Right lobe of liver (tissue), 6 donors: ENCODE results near the gene PROB1. TPM values are rescaled to one million over a fixed set of nuclear protein-coding genes. Genes with fewer than 3 reads are reported as not detected.

ENCODE experiments used
- ATAC-seq, 4 donors: fragments of 200-7000 bp; cut with Tn5 transposase; one replicate each; pipeline ENCODE4 v1.9.1; 2020; ENCODE audit warnings: mild to moderate bottlenecking in 4 of 4, moderate library complexity in 4 of 4
- DNase-seq, 3 donors: peaks; one replicate each; pipeline ENCODE4 v3.0.0-alpha.2; 2020
- H3K27ac ChIP-seq, 3 donors: fragments of 200-600 bp; one replicate each; pipeline ENCODE4 v1.8.0; 2022
- H3K27me3 ChIP-seq, 2 donors: fragments of 200-600 bp; one replicate each; pipeline ENCODE4 v1.8.0; 2022
- H3K36me3 ChIP-seq, 4 donors: fragments of 200-600 bp; sonication (generic) in 1 of 4; one replicate each; pipeline versions ENCODE4 v1.5.1 to v1.8.0; 2017 to 2022; ENCODE audit warnings: control low read depth in 1 of 4
- H3K4me1 ChIP-seq, 4 donors: fragments of 200-600 bp; sonication (generic) in 1 of 4; one replicate each; pipeline versions ENCODE4 v1.5.1 to v1.8.0; 2017 to 2022; ENCODE audit warnings: control low read depth in 1 of 4
- H3K4me3 ChIP-seq, 3 donors: fragments of 200-600 bp; one replicate each; pipeline ENCODE4 v1.8.0; 2022
- H3K9me3 ChIP-seq, 4 donors: fragments of 200-600 bp; sonication (generic) in 1 of 4; one replicate each; pipeline versions ENCODE4 v1.5.1 to v1.8.0; 2017 to 2022; ENCODE audit warnings: control low read depth in 1 of 4
- POLR2A ChIP-seq: fragments of 450-650 bp; IDR thresholded peaks from one replicate; pipeline ENCODE4 v1.6.1; 2017; ENCODE audit warnings: antibody characterized with exemption, mild to moderate bottlenecking
- WGBS: methylation state at CpG from one replicate; pipeline ENCODE4 v1.1.6; 2018; ENCODE audit warnings: low coverage, low lambda C conversion rate; ENCODE audit not compliant: insufficient coverage; ENCODE audit errors: missing lambda C conversion rate; 5-methylcytosine and 5-hydroxymethylcytosine counted together
- intact Hi-C, 2 donors: fragments of 100-400 bp; cut with DNase I; formaldehyde crosslinking; loops; one replicate each; pipeline versions ENCODE4 v1.11.2 to v1.14.1; 2022
- total RNA-seq, 6 experiments: library from RNA; depleted of rRNA in 2 of 6; stranded (reverse); fragments of >200 nt in 2 of 6; fragmentation: NEBNext Ultra II Directional in 3 of 6; extraction: Animal tissue kit (Norgen Biotek cat#: 25700) in 3 of 6; gene quantifications; one replicate each; pipeline versions ENCODE4 v1.1.0 to v1.2.4, GENCODE V29; 2016 to 2023
- TF ChIP-seq, protein P1 (sequence below), 4 donors: fragments of 200-600 bp in 3 of 4; fragments of 450-650 bp in 1 of 4; IDR thresholded peaks; one replicate each; pipeline versions ENCODE4 v1.5.1 to v1.8.0; 2016 to 2022; ENCODE audit warnings: antibody characterized with exemption in 4 of 4, mild to moderate bottlenecking in 2 of 4
- donor health status: DM: no; HTN: yes; CAD: no.
- donor health status: DM: no; HTN: no; CAD: no.
- donor health status: DM: no; HTN: no; CAD: no.
- donor health status: DM: no; HTN: yes; CAD: no.
- donor health status: DM: no; HTN: yes; CAD: no.

Gene PROB1
- total RNA-seq, 6 experiments from 2014 or later = 0.25 to 0.51 (median 0.41) TPM

DNA sequence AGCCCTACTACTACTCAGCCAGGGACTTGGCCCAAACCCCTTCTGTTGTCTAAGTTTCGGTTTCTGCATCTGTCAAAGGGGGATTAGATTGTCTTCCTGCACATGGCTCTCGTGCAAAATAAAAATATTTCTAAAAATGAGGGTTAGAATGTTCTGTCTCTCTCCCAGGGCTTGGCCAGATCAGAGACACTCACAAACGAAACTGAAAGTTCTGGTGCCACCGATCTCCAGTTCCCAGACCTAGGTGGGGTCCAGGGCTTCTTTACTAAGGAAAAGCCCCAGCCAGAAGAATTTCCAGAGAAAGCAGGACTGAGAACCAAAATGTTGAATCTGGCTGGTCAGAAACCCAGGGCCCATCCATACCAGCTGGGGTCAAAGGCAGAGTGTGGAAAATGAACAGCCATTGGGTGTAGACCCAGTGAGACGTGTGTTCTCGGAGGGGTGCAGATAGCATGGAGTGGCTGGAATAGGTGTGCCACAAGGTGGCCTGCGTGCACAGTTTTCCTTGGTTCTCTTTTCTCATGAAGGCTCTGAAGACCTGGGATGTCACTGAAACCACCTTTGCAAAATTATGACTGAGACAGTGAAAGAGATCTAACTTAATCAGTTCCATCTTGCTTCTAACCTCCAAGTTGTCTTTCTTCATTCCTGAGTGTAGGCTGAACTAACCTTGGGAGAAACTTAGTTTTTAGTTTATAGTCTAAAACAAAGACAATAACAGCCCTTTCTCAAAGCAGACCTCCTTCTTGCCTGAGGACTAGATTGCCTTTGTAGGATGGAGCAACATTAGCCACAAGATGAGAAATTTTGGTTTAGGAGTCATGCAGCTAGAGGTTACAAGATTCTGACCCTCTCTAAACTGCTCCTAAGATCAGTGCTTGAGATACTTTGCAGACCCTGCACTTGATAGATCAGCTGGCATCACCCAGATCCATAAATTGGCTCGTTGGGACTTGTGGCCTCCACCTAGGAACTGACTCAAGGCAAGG is 9.5 kb downstream of the PROB1 start:
- H3K27ac ChIP-seq = peak overlapping the region; percentile 32 to 70 (median 64)
- TF ChIP-seq, protein P1, sequence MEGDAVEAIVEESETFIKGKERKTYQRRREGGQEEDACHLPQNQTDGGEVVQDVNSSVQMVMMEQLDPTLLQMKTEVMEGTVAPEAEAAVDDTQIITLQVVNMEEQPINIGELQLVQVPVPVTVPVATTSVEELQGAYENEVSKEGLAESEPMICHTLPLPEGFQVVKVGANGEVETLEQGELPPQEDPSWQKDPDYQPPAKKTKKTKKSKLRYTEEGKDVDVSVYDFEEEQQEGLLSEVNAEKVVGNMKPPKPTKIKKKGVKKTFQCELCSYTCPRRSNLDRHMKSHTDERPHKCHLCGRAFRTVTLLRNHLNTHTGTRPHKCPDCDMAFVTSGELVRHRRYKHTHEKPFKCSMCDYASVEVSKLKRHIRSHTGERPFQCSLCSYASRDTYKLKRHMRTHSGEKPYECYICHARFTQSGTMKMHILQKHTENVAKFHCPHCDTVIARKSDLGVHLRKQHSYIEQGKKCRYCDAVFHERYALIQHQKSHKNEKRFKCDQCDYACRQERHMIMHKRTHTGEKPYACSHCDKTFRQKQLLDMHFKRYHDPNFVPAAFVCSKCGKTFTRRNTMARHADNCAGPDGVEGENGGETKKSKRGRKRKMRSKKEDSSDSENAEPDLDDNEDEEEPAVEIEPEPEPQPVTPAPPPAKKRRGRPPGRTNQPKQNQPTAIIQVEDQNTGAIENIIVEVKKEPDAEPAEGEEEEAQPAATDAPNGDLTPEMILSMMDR (IDR thresholded peaks at IDR 0.05) = peak in 3 of 4 donors; percentile 31 to 32 (median 32)
- TF ChIP-seq POLR2A = no peak
- H3K27me3 ChIP-seq = no peaks in the 10 kb centered on the region
- no peaks in the 10 kb centered on the region for H3K36me3 ChIP-seq
- H3K4me1 ChIP-seq = peaks cover 0 to 51% (median 11%) of the 10 kb centered on the region in 4 donors
- DNase-seq = peak in 1 of 3 donors; percentile 54
- WGBS = 2% methylated on average over 7 of the region's 8 CpGs
- no peaks in the 10 kb centered on the region for H3K9me3 ChIP-seq
- ATAC-seq = peak; percentile 30 to 60 (median 54)
- intact Hi-C loops = loop anchor here in 1 of 2 donors (10.0 kb wide), 1 partner anchor 91 kb away; the partner anchor contains the start of gene MATR3
- H3K4me3 ChIP-seq = peak overlapping the region; percentile 38 to 48 (median 40)

DNA sequence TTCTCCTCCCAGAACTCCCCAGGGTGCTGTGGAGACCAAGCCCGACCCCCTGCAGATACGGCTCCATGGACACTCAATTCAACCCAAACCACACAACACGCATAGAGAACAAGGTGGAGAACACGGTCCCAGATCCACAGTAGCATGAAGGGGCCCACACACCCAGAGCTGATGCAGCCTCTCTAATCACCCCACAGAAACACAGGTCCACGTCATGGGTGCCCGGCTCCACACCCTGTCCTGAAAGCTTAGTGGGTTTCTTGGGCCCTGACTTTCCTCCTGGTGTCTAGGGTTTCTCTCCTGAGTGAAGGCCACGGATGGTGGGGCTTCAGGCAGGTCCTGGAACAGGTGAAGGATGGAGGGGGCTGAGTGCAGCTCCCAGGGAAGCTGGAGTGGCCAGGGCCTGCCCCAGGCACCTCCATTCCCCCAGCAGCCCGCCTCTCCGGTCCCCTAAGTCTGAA is 10.3 kb downstream of the PROB1 start:
- Histone ChIP-seq H3K27ac (peak overlapping the region; percentile 32 to 70 (median 64)), H3K36me3 (no peaks in the 10 kb centered on the region), H3K4me1 (peaks cover 0 to 51% (median 11%) of the 10 kb centered on the region in 4 donors), H3K27me3 (no peaks in the 10 kb centered on the region), H3K4me3 (peak overlapping the region; percentile 38 to 48 (median 40)), H3K9me3 (no peaks in the 10 kb centered on the region)
- TF ChIP-seq, protein P1 (IDR thresholded peaks at IDR 0.05) = no peak
- no peak for TF ChIP-seq POLR2A
- intact Hi-C loops = loop anchor here in 1 of 2 donors (10.0 kb wide), 1 partner anchor 90 kb away; the partner anchor contains the start of gene MATR3
- ATAC-seq (no peak), DNase-seq (peak in 1 of 3 donors; percentile 43)
- WGBS = 92% methylated on average over 2 of the region's 9 CpGs

DNA sequence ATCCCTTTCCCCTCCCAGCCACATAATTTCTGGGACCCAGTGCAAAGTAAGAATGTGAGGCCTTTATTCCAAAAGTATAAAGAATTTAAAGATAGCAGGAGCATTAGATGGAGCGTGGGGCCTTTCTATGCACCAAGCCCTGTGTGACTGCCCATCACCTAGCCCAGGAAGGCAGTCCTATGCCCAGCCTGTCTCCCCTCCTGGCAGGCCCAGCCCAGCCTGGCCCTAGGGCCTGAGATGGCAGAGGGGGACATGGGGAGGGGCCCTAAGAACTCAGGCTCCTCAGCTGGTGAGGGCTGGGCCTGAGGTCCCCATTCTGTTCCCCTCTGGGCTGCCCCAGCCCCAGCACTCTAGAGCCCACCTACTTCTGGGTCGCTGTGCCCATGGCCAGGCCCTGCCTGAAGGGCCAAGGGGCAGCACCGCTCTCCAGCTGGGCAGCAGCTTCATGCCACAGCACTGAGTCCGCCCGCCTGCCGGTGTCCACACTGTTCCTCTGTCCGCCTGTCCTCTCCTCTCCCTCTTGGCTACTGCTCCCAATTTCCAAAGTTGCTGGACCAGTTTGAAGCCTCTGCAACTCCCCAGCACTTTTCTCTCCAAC is 10.8 kb downstream of the PROB1 start:
- H3K27ac ChIP-seq = peak overlapping the region in 2 of 3 donors; percentile 64 to 70
- intact Hi-C loops = loop anchor here in 1 of 2 donors (10.0 kb wide), 1 partner anchor 89 kb away; the partner anchor contains the start of gene MATR3
- ATAC-seq (peak; percentile 2 to 23 (median 14)), DNase-seq (peak in 1 of 3 donors; percentile 60)
- H3K36me3 ChIP-seq = peaks cover 0 to 2% (median 0%) of the 10 kb centered on the region in 4 donors
- H3K9me3 ChIP-seq = no peaks in the 10 kb centered on the region
- 50% methylated on average over 2 of the region's 7 CpGs for WGBS
- no peak overlapping the region for H3K4me3 ChIP-seq
- no peaks in the 10 kb centered on the region for H3K27me3 ChIP-seq
- H3K4me1 ChIP-seq = peaks cover 0 to 51% (median 11%) of the 10 kb centered on the region in 4 donors
- TF ChIP-seq, protein P1 (IDR thresholded peaks at IDR 0.05) = no peak
- TF ChIP-seq POLR2A = no peak

DNA sequence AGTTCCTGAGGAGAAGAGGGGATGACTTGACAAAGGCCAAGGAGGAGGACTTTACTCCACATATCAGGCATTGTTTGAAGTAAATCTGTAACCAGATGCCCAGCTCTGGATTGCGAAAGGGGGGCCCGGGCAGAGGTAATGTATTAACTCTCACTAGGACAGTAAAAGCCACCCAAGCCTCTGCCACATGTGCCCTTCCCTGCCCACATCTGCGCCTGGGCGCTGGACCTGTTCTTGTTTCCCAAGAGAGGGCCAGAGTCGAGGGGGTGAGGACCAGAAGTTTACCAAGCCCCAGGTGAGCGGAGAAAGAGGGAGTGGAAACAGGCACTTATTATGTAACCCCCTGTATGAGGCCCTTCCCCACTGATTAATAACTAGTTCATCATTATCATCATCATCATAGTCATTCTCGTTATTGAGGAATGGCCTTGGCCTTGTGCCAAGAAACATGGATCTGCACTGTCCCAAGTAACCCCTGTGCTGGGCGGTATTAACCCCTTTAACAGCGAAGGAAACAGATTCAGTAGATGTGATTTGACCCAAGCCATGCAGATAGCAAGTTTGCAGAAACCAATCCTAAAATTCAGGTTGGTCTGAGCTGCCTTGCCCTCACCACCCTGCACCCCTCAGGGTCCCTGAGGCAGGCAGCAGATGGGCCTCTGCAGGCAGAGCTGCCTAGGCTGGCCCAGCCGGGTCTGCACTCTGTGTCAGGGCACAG is 11.5 kb downstream of the PROB1 start, which contains the start of gene SLC23A1:
TSS of gene SLC23A1 (minus strand) at position 23 of the 718 bp plus-strand sequence. CDS start 44 bp downstream, outside the sequence.
- peaks cover 0 to 49% (median 11%) of the 10 kb centered on the region in 4 donors for H3K4me1 ChIP-seq
- intact Hi-C loops = loop anchor here in 1 of 2 donors (10.0 kb wide), 1 partner anchor 89 kb away; the partner anchor contains the start of gene MATR3
- WGBS = 25% methylated on average over 5 of the region's 10 CpGs
- H3K36me3 ChIP-seq = peaks cover 0 to 8% (median 0%) of the 10 kb centered on the region in 4 donors
- peak within 1 kb of the TSS in 2 of 3 donors; percentile 36 to 70 for H3K27ac ChIP-seq
- H3K9me3 ChIP-seq = no peaks in the 10 kb centered on the region
- DNase-seq (peak; percentile 80 to 92 (median 91)), ATAC-seq (peak; percentile 71 to 84 (median 78))
- TF ChIP-seq POLR2A = no peak
- TF ChIP-seq, protein P1 (IDR thresholded peaks at IDR 0.05) = no peak
- H3K27me3 ChIP-seq = no peaks in the 10 kb centered on the region
- peak within 1 kb of the TSS; percentile 34 to 68 (median 50) for H3K4me3 ChIP-seq
